DOHH2 (cell line): ENCODE results near the gene SLC2A2.

Experiments used
- EZH2phosphoT487 ChIP-seq: fragments of 200-600 bp; sonication (generic); IDR thresholded peaks from 2 replicates; pipeline ENCODE4 v1.6.1; 2017; ENCODE audit warnings: borderline replicate concordance, mild to moderate bottlenecking, antibody characterized with exemption, low read length, moderate library complexity, mixed read lengths
- TF ChIP-seq, protein P1 (sequence below): fragments of 200-600 bp; sonication (generic); IDR thresholded peaks from one replicate; pipeline ENCODE4 v1.5.1; 2014; ENCODE audit warnings: antibody characterized with exemption, mild to moderate bottlenecking, low read depth, low read length; ENCODE audit not compliant: poor library complexity, severe bottlenecking

DNA sequence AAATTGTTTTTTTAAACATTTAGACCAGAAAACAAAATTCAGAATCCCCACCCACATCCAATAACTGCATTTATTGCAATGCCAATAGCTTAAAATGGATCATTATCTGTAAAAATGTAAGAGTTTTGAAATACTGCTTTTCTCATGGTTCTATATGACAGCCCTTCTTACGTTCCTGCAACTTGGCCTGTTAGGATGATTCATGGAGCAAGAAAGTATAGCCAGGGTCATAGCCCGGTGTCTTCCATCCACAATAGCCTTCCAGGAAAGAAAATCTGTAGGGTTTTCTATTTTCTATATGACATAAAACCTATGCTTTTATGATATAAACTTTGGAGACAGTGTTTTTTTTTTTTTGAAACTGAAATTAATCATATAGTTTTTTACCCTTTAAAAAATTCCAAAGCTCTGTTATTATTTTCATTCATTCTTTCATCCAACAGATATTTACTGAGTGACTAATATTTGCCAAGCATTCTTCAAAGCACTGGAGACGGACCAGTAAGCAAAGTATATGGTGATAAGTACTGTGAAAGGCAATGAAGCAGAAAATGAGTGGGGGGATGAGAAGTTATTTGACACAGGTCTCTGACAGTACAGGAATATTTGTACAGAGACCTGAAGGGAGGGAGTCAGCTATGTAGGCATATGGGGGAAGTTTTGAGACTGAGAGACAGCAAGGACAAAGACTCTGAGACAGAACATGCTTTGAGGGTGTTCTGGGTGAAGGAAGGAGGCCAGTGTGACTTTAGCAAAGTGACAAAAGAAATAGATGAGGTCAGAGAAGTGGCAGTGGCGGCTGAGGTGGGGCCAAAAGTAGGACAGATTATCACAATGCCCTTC, 29.0 kb upstream of the SLC2A2 start:
- TF ChIP-seq, protein P1, sequence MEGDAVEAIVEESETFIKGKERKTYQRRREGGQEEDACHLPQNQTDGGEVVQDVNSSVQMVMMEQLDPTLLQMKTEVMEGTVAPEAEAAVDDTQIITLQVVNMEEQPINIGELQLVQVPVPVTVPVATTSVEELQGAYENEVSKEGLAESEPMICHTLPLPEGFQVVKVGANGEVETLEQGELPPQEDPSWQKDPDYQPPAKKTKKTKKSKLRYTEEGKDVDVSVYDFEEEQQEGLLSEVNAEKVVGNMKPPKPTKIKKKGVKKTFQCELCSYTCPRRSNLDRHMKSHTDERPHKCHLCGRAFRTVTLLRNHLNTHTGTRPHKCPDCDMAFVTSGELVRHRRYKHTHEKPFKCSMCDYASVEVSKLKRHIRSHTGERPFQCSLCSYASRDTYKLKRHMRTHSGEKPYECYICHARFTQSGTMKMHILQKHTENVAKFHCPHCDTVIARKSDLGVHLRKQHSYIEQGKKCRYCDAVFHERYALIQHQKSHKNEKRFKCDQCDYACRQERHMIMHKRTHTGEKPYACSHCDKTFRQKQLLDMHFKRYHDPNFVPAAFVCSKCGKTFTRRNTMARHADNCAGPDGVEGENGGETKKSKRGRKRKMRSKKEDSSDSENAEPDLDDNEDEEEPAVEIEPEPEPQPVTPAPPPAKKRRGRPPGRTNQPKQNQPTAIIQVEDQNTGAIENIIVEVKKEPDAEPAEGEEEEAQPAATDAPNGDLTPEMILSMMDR = no peak
- TF ChIP-seq EZH2phosphoT487 = no peak
